MV-4-11 (cell line): ENCODE results near the gene CMKLR1.

Experiments
- DNase-seq: peaks from one replicate; lab custom pipeline; 2025; lab: John Stamatoyannopoulos, UW

Gene CMKLR1

GRCh38 chr12:108260969-108261368, 78.1 kb downstream of the CMKLR1 start:
- DNase-seq = no peak

GRCh38 chr12:108260039-108260438, 79.1 kb downstream of the CMKLR1 start:
- no peak for DNase-seq

- no peak for DNase-seq
Measured at GRCh38 chr12:108257610-108258106, 81.5 kb downstream of the CMKLR1 start.

- no peak for DNase-seq
Measured at GRCh38 chr12:108257004-108257403, 82.1 kb downstream of the CMKLR1 start.

- DNase-seq = no peak
Measured at GRCh38 chr12:108255252-108255602, 83.9 kb downstream of the CMKLR1 start.

- no peak for DNase-seq
Measured at GRCh38 chr12:108254517-108255251, 84.4 kb downstream of the CMKLR1 start.

- no peak for DNase-seq
Measured at GRCh38 chr12:108254030-108254429, 85.1 kb downstream of the CMKLR1 start.

- no peak for DNase-seq
Measured at GRCh38 chr12:108253540-108253939, 85.6 kb downstream of the CMKLR1 start.

- no peak for DNase-seq
Measured at GRCh38 chr12:108252523-108252922, 86.6 kb downstream of the CMKLR1 start.

- DNase-seq = no peak
Measured at GRCh38 chr12:108248011-108248410, 91.1 kb downstream of the CMKLR1 start.

- DNase-seq = no peak
Measured at GRCh38 chr12:108247130-108247529, 92.0 kb downstream of the CMKLR1 start.

- peak; percentile 1 for DNase-seq
Measured at GRCh38 chr12:108241986-108242703, 97.0 kb downstream of the CMKLR1 start.

- DNase-seq = no peak
Measured at GRCh38 chr12:108240928-108241327, 98.2 kb downstream of the CMKLR1 start.

- DNase-seq = no peak
Measured at GRCh38 chr12:108240027-108240785, 98.9 kb downstream of the CMKLR1 start.

- DNase-seq = no peak
Measured at GRCh38 chr12:108239378-108239777, 99.7 kb downstream of the CMKLR1 start.

- no peak for DNase-seq
Measured at GRCh38 chr12:108238474-108238873, 100.6 kb downstream of the CMKLR1 start.
